ENCODE data around the gene NUP93.

Gene NUP93

DNA sequence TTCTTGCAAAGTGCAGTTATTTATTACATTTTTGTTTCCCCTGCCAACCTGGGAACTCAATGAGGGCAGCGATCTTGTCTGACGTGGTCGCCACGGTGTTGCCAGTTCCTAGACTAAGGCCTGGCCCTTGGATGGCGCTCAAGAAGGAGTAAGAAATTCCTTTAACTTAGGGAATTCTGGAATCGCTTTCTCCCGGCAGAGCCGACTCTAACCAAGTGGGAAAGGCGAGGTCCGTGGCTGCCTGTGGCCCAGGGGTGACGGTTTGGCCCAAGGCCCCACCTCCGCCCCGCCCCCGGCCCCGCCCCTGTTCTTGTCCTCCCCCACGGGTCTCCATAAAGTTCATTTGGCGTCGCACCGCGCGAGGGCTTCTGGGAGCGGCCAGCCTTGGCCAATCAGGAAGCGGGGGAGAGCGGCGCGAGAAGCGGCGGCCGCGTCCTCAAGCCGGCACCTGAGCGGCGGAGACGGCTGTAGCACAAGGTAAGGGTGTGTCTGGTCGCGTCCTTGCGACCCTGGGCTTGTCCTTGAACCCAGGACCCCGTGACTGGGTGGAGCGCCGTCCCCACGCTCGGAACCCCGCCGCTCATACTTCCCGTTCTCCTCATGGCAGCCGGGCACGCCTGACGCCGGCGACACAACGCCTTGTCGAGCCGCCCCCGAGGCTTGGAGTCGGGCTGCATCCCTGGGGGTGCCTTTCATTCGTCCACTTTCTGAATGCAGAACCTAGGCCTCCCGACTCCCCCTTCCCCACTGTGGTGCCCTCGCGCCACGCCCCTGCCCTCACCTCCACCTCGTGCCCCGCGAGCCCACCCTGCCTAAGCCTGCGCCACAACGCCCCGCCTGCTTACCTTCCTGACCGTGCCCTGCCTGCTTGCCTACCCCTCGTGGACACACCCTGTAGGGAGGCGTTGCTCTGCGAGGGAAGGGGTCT lies at the start of gene NUP93:
TSS of gene NUP93 (plus strand) at position 395 of the 928 bp plus-strand sequence. CDS start 18,119 bp downstream, outside the sequence.
- DNase-seq (ENCODE audit: low read depth) = peak; percentile 88

- peak; percentile 84 for DNase-seq (ENCODE audit: low read depth)
Observed at GRCh38 chr16:56681939-56682702, 47.8 kb upstream of the NUP93 start, which contains the start of gene MT1X. MT1X (plus strand) TSS chr16:56682470; CDS start chr16:56682541, 71 bp downstream.

- no peak for DNase-seq (ENCODE audit: low read depth)
Observed at GRCh38 chr16:56682703-56683397, 47.1 kb upstream of the NUP93 start.

GRCh38 chr16:56683424-56684172 lies 46.3 kb upstream of the NUP93 start:
- no peak for DNase-seq (ENCODE audit: low read depth)

DNA sequence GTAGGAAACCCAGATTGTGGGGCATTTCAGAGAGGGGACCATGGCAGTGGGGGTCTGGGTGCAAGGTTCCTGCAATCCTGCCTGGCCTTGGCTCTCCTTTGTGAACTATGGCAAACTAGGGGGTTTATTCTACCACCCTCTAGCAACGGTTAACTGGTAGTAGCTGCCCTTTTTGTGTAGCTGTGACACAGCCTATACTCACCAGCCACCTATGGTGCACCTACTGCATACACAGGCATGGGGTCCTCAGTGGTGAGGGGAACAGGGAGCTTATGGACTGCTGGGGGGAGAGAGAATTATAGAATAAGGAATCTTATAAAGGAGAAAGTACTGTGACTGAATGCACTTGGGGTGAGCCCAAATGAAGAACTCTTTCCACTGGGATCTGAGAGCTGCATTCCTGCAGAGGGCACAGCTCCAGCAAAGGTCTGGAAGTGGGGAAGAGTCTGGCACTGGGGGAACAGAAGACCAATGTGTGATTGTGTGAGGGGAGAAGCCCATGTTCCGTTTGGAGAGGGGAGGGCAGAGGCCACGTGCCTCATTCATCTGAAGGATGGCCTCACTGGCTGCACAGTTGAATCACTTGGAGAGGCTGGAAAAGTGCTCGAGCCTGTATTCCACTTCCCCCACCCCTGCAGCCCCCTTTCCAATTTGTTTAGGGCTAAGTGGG lies 45.5 kb upstream of the NUP93 start:
- no peak for DNase-seq (ENCODE audit: low read depth)

DNA sequence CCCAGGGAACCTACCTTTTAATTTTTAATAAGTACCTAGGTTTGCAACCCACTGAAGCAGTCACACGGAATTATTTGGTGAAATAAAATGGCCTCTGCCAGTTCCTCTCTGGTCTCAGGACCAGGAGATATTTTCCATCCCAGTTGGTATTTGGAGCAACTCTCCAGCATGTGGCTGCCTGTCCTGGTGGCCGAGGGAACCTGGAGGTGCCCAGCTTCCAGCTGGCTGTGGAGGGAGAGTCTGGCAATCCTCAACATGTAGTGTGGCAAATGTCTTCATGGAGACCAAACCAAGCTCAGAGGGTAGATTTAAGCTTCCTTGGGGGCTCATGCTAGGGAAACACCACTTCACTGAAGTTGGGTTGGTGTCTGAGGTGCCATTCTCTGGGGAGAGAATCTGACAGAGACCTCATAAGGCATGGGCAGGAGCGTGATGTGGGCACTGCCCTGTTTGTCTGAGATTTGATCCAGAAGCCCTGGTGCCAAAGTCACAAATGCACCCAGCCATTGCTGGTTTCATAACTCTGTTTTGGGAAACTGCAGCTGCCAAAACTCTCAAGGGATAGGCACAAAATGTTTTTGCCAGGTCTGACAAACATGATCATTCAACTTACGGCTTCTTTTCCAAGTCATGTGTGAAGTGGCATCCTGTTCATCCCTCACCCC lies 44.9 kb upstream of the NUP93 start:
- DNase-seq (ENCODE audit: low read depth) = no peak

GRCh38 chr16:56686758-56687157 lies 43.2 kb upstream of the NUP93 start:
- DNase-seq (ENCODE audit: low read depth) = no peak

- no peak for DNase-seq (ENCODE audit: low read depth)
Observed at GRCh38 chr16:56688762-56689161, 41.2 kb upstream of the NUP93 start.

DNA sequence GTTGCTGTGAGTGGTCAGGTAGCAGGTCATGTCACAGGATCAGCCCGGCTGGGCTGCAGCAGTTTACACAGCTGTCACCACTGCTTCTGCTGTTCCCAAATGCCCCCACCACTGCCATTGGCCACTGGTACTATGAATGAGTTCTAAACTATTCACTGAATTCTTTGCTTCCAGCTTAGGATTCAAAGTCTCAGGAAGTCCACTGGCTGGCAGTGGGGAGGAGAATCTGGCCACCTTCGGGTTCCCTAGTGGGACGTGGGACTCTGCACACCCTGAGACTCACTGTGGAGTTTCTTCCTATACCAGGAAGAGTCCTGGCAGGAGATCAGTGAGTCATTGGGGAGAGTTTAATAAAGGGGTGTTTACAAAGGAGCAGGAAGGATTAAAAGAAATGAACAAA lies 40.8 kb upstream of the NUP93 start:
- DNase-seq (ENCODE audit: low read depth) = no peak

GRCh38 chr16:56690420-56691122 lies 39.4 kb upstream of the NUP93 start:
- DNase-seq (ENCODE audit: low read depth) = no peak

- peak; percentile 52 for DNase-seq (ENCODE audit: low read depth)
Observed at GRCh38 chr16:56691885-56692284, 38.0 kb upstream of the NUP93 start.

- DNase-seq (ENCODE audit: low read depth) = no peak
Observed at GRCh38 chr16:56695246-56695645, 34.7 kb upstream of the NUP93 start.

DNA sequence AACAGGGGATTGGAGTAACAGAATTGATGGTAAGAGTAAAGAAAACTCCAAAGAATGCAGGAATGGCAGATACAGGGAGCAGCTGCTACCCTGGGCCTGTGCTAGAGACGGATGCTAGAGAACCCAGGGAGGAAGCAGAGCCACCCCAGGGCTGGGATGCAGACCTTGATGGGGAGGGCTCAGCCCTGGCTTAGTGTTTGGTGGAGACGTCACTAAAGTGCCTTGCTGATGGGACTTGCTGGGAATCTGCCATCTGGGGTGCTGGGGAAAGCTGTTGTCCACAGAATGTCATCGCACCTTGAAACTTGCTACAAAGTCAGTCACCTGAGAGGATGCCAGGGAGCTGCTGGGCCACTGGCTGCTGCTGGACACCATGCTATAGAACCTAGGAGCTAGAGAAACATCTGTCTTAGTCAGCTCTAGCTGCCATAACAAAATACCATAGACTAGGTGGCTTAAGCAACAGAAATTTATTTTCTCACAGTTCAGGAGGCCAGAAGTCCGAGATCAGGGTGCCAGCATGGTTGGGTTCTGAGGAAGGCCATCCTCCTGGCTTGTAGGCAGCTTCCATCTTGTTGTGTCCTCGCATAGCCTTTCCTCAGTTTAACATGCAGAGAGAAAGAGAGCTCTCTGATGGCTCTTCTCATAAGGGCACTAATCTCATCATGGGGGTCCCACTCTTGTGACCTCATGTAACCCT lies 32.3 kb upstream of the NUP93 start:
- no peak for DNase-seq (ENCODE audit: low read depth)

GRCh38 chr16:56700195-56700594 lies 29.7 kb upstream of the NUP93 start:
- DNase-seq (ENCODE audit: low read depth) = peak; percentile 46

DNA sequence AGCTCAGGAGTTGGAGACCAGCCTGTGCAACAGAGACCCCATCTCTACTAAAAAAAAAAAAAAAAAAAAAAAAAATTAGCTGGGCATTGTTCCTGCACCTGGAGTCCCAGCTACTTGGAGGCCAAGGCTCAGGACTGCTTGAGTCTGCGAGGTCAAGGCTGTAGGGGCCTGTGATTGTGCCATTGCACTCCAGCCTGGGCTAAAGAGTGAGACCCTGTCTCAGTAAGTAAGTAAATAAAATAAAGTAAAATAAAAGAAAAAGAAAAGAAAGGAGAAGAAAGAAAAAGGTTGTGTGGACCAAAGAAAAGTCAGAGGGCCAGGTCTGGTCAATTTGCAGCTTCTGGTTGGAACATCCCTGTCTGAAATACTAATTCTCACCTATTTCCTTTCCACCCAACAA lies 29.3 kb upstream of the NUP93 start:
- DNase-seq (ENCODE audit: low read depth) = no peak

GRCh38 chr16:56701534-56701933 lies 28.4 kb upstream of the NUP93 start:
- no peak for DNase-seq (ENCODE audit: low read depth)

DNA sequence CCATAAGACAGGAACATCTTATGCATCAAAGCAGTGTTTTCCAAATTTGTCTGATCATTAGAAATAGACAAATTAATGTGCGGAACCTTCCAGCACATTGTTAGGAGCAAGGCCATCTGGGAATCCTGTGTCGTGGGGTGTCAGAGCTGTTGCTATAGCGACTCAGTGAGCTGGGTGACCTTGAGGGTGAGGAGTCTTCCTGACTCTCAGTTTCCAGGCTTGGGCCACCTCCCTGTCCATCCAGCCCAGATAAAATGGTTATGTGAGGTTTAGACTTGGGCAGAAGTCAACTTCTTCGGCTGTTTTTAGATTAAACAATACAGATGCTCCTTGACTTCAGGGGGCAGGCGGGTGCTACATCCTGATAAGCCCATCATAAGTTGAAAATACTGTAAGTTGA lies 27.1 kb upstream of the NUP93 start:
- no peak for DNase-seq (ENCODE audit: low read depth)

- no peak for DNase-seq (ENCODE audit: low read depth)
Observed at GRCh38 chr16:56708525-56709442, 21.1 kb upstream of the NUP93 start.

Measured in amniotic epithelial cell (primary cell).